Stomach (tissue), 9 donors: ENCODE measurements around the gene CNNM4. TPM values are rescaled to one million over a fixed set of nuclear protein-coding genes. Genes with fewer than 3 reads are reported as not detected.

Experiments used
- DNase-seq, 2 donors: peaks; one replicate each; pipeline versions ENCODE4 v3.0.0 to v3.0.0-alpha.2; 2013 to 2019
- H3K27ac ChIP-seq, 5 donors: fragments of 200-600 bp in 4 of 5; sonication (generic) in 4 of 5; one replicate each; pipeline ENCODE4 v1.5.1; 2013 to 2019; ENCODE audit warnings: mild to moderate bottlenecking in 1 of 5, moderate library complexity in 1 of 5
- H3K27me3 ChIP-seq, 3 donors: fragments of 200-600 bp; sonication (generic); one replicate each; pipeline ENCODE4 v1.5.1; 2017 to 2019; ENCODE audit warnings: mixed run types in 1 of 3
- H3K36me3 ChIP-seq, 4 donors: fragments of 200-600 bp; sonication (generic); 1 replicate in 3 of 4; 2 replicates in 1 of 4; pipeline ENCODE4 v1.5.1; 2016 to 2019
- H3K4me1 ChIP-seq, 4 donors: fragments of 200-600 bp; sonication (generic); one replicate each; pipeline ENCODE4 v1.5.1; 2016 to 2019
- H3K4me3 ChIP-seq, 4 donors: fragments of 200-600 bp; sonication (generic) in 3 of 4; one replicate each; pipeline ENCODE4 v1.5.1; 2016 to 2019; ENCODE audit warnings: mild to moderate bottlenecking in 1 of 4
- H3K9me3 ChIP-seq, 4 donors: fragments of 200-600 bp; sonication (generic); one replicate each; pipeline ENCODE4 v1.5.1; 2016 to 2019
- EP300 ChIP-seq: sonication (generic); formaldehyde crosslinking; IDR thresholded peaks from one replicate; pipeline ENCODE4 v1.6.1; 2017; ENCODE audit warnings: antibody characterized with exemption
- POLR2A ChIP-seq, 4 donors: fragments of 450-650 bp; IDR thresholded peaks; one replicate each; pipeline ENCODE4 v1.6.1; 2016; ENCODE audit warnings: antibody characterized with exemption in 4 of 4, control low read depth in 2 of 4, mild to moderate bottlenecking in 1 of 4, moderate library complexity in 1 of 4
- POLR2AphosphoS5 ChIP-seq, 3 donors: sonication (generic); formaldehyde crosslinking; IDR thresholded peaks; one replicate each; pipeline ENCODE4 v1.6.1; 2016; ENCODE audit warnings: antibody characterized with exemption in 3 of 3
- WGBS, 5 donors: extraction: QIAGEN DNeasy Blood & Tissue Kit in 3 of 5; methylation state at CpG; one replicate each; pipeline versions ENCODE4 v1.1.5 to v1.1.7; 2013 to 2018; 5-methylcytosine and 5-hydroxymethylcytosine counted together
- intact Hi-C: fragments of 100-400 bp; cut with DNase I; formaldehyde crosslinking; loops from one replicate; pipeline ENCODE4 v1.15.1; 2023; ENCODE audit warnings: low total_unique reads
- polyA plus RNA-seq, 3 donors: library from polyadenylated mRNA; stranded (reverse); fragments of 200-250 nt; gene quantifications; one replicate each; pipeline ENCODE4 v1.2.3, GENCODE V29; 2013
- total RNA-seq, 5 donors: library from RNA; depleted of rRNA; stranded (reverse); fragments of >200 nt; gene quantifications; one replicate each; pipeline versions ENCODE4 v1.1.0 to v1.2.3, GENCODE V29; 2014 to 2016
- TF ChIP-seq, protein P1 (sequence below), 7 experiments: fragments of 450-650 bp in 4 of 7; fragments of 200-600 bp in 3 of 7; sonication (generic) in 3 of 7; IDR thresholded peaks; one replicate each; pipeline ENCODE4 v1.5.1; 2016 to 2019; ENCODE audit warnings: antibody characterized with exemption in 7 of 7, control low read depth in 2 of 7, mild to moderate bottlenecking in 1 of 7
- donor health status: healthy with polysubstance abuse.
- donor health status: Bipolar disorder and iron deficiency.
- donor health status: healthy.

Gene CNNM4
- total and polyA plus RNA-seq, 8 donors: 1.2 to 26.6 (median 2.8) TPM

DNA sequence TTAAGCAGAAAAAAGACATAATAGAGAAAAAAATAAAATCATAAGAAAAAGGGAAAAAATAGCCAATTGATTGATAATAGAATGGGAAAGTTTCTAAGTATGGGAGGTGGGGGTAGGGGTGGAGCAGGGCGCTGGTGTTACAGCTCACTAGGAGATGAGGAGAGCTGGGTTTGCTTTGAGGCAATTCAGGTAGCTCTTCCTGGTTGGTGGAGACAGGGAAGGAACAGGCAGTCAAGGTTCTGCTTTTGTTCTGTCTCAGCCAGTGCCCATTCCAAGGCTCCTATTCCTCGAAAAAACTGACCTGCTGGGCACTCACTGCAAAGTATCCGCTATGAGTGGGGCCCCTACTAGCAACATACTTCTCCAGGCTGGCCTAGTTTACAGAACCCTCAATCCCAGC lies 1.7 kb upstream of the CNNM4 start:
- DNase-seq: peak in 1 of 2 donors; percentile 31

DNA sequence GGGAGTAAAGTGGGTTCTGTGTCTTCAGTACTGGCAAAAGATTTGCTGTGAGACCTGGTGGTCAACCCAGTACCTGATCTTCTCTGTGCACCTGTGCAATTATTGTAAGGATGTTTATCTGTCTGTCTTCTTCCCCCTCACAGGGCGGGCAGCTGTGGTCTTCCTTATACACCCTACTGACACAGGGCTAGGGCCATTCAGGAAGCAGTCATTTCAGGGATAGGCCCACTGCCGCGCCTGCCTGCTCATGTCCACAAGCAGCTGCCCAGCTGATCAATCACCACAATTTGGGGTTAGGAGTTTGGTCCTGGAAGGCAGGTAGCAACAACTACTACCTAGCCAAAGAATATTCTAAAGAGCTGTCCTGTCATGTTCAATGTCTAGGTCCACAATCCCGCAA lies 1.2 kb upstream of the CNNM4 start:
- Histone ChIP-seq H3K36me3 (no peaks in the 10 kb centered on the region), H3K4me1 (peaks cover 39 to 54% (median 50%) of the 10 kb centered on the region in 4 donors), H3K27ac (peak overlapping the region in 1 of 5 donors; percentile 88), H3K9me3 (no peaks in the 10 kb centered on the region), H3K27me3 (no peaks in the 10 kb centered on the region), H3K4me3 (no peak overlapping the region)
- TF ChIP-seq POLR2AphosphoS5 (IDR thresholded peaks at IDR 0.05) (no peak), EP300 (no peak), POLR2A (IDR thresholded peaks at IDR 0.05) (no peak)
- TF ChIP-seq, protein P1, sequence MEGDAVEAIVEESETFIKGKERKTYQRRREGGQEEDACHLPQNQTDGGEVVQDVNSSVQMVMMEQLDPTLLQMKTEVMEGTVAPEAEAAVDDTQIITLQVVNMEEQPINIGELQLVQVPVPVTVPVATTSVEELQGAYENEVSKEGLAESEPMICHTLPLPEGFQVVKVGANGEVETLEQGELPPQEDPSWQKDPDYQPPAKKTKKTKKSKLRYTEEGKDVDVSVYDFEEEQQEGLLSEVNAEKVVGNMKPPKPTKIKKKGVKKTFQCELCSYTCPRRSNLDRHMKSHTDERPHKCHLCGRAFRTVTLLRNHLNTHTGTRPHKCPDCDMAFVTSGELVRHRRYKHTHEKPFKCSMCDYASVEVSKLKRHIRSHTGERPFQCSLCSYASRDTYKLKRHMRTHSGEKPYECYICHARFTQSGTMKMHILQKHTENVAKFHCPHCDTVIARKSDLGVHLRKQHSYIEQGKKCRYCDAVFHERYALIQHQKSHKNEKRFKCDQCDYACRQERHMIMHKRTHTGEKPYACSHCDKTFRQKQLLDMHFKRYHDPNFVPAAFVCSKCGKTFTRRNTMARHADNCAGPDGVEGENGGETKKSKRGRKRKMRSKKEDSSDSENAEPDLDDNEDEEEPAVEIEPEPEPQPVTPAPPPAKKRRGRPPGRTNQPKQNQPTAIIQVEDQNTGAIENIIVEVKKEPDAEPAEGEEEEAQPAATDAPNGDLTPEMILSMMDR (IDR thresholded peaks at IDR 0.05): no peak
- 84 to 97% (median 94%) methylated on average over 2 to 4 of the region's 4 CpGs for WGBS, 5 donors
- peak in 1 of 2 donors; percentile 20 for DNase-seq
- intact Hi-C loops: no loop called here

More for the DNA sequence above, 1.7 kb upstream of the CNNM4 start:
- Histone ChIP-seq H3K4me1 (peaks cover 34 to 48% (median 45%) of the 10 kb centered on the region in 4 donors), H3K27me3 (no peaks in the 10 kb centered on the region), H3K27ac (peak overlapping the region in 1 of 5 donors; percentile 20), H3K9me3 (no peaks in the 10 kb centered on the region), H3K36me3 (no peaks in the 10 kb centered on the region), H3K4me3 (no peak overlapping the region)
- intact Hi-C loops: no loop called here
- no peak for TF ChIP-seq EP300
- no peak for TF ChIP-seq POLR2A (IDR thresholded peaks at IDR 0.05)
- TF ChIP-seq POLR2AphosphoS5 (IDR thresholded peaks at IDR 0.05): no peak
- TF ChIP-seq, protein P1 (IDR thresholded peaks at IDR 0.05): no peak
- WGBS, 5 donors: 68 to 81% (median 73%) methylated on average over 3 of the region's 3 CpGs

DNA sequence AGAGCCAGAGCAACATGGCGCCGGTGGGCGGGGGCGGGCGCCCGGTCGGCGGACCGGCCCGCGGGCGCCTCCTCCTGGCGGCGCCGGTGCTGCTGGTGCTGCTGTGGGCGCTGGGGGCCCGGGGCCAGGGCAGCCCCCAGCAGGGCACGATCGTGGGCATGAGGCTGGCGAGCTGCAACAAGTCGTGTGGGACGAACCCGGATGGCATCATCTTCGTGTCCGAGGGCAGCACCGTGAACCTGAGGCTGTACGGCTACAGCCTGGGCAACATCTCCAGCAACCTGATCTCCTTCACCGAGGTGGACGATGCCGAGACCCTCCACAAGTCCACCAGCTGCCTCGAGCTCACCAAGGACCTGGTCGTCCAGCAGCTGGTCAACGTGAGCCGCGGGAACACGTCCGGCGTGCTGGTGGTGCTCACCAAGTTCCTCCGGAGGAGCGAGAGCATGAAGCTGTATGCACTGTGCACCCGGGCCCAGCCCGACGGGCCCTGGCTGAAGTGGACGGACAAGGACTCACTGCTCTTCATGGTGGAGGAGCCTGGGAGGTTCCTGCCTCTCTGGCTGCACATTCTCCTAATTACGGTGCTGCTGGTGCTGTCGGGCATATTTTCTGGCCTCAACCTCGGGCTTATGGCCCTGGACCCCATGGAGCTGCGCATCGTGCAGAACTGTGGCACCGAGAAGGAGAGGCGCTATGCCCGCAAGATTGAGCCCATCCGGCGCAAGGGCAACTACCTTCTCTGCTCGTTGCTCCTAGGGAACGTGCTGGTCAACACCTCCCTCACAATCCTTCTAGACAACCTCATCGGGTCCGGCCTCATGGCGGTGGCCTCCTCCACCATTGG lies 507 bp downstream of the CNNM4 start:
- intact Hi-C loops: no loop called here
- peak in 1 of 2 donors; percentile 43 for DNase-seq
- Histone ChIP-seq H3K27me3 (no peaks in the 10 kb centered on the region), H3K4me3 (peak overlapping the region; percentile 60 to 77 (median 71)), H3K27ac (peak overlapping the region; percentile 80 to 90 (median 88)), H3K4me1 (peaks cover 42 to 65% (median 60%) of the 10 kb centered on the region in 4 donors), H3K36me3 (no peaks in the 10 kb centered on the region), H3K9me3 (no peaks in the 10 kb centered on the region)
- TF ChIP-seq, protein P1 (IDR thresholded peaks at IDR 0.05): peak in 5 of 7 experiments; percentile 24 to 63 (median 26)
- TF ChIP-seq POLR2A (IDR thresholded peaks at IDR 0.05): no peak
- 16 to 45% (median 24%) methylated on average over 29 to 59 of the region's 59 CpGs for WGBS, 5 donors

DNA sequence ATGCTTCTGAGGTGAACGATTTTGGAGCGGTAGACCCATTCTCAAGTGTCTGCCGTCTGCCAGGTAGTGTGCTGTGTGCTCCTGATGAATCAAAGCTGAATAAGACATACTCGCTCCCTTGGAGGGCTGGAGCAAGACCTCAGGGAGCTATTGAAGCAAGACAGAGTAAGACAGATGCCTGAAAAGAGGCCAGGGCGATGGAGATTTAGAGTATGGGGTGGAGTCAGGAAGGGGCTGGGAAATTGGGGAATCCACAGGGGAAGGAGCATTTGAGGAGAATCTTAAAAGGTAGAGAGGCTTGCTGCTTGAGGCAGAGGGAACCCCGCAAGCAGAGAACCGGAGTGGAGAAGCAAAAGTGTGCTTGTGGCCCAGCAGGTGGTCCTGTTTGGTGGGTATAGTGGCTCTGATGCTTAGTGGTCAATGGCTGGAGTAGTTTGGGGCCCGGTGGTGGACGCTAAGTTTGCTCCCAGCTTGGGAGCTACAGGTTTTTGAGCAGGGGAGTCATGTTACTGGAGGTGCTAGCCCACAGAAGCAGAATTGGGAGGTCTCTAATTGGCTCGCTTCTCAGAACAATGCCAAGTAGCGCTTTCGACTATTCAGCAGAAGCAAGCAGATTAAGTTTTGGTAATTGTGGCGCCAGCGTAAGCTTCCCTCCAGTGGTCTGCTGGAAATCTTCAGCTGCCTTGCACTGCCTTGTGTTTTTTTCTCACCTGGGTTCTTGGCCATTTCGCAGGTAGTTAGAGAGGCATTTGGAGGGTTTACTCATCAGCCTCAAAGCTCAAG lies 2.0 kb downstream of the CNNM4 start:
- no peak for TF ChIP-seq POLR2AphosphoS5 (IDR thresholded peaks at IDR 0.05)
- TF ChIP-seq, protein P1 (IDR thresholded peaks at IDR 0.05): no peak
- TF ChIP-seq EP300: no peak
- TF ChIP-seq POLR2A (IDR thresholded peaks at IDR 0.05): no peak
- Histone ChIP-seq H3K27ac (peak overlapping the region; percentile 3 to 72 (median 62)), H3K36me3 (peaks cover 0 to 4% (median 0%) of the 10 kb centered on the region in 4 donors), H3K27me3 (no peaks in the 10 kb centered on the region), H3K4me1 (peaks cover 42 to 80% (median 72%) of the 10 kb centered on the region in 4 donors), H3K9me3 (no peaks in the 10 kb centered on the region), H3K4me3 (peak overlapping the region; percentile 60 to 77 (median 71))
- intact Hi-C loops: no loop called here
- 24 to 33% (median 28%) methylated on average over 15 of the region's 15 CpGs for WGBS, 5 donors
- DNase-seq: peak in 1 of 2 donors; percentile 51
